Measurements from ENCODE around the gene MTLN. TPM values are rescaled to one million over a fixed set of nuclear protein-coding genes. Genes with fewer than 3 reads are reported as not detected.

MTLN gene
- 55.6 and 113 TPM in 2 replicates for total RNA-seq

GRCh38 chr2:110211938-110212858 is at the start of gene MTLN:
Gene MTLN, minus strand, starts transcription at chr2:110212547. Its CDS starts 22 bp downstream, at chr2:110212525.

GRCh38 chr2:110204408-110205385 is 7.7 kb downstream of the MTLN start, which contains the start of gene NPHP1:
Gene NPHP1, minus strand, starts transcription at chr2:110205013. Its CDS starts 45 bp downstream, at chr2:110204968.

Other genes starting within 250 kb of the MTLN start
- 2.6 and 11.3 TPM in 2 replicates for gene MALL, start 96.7 kb downstream of the MTLN start, total RNA-seq
- 4.7 and 6.9 TPM in 2 replicates for gene NPHP1, start 7.5 kb downstream of the MTLN start, total RNA-seq